SK-N-MC (cell line): ENCODE measurements around the gene GJA5.

Experiments used
- DNase-seq: peaks from one replicate; pipeline ENCODE4 v3.0.0-alpha.2; 2011; ENCODE audit warnings: low read depth, low spot score
- H3K27ac ChIP-seq: fragments of 200-600 bp; sonication (generic); 2 replicates; pipeline ENCODE4 v1.5.1; 2016; ENCODE audit warnings: mixed run types
- H3K36me3 ChIP-seq: fragments of 200-600 bp; sonication (generic); 2 replicates; pipeline ENCODE4 v1.6.1; 2017; ENCODE audit warnings: antibody characterized with exemption, low read length, mixed read lengths; ENCODE audit not compliant: insufficient read depth
- H3K4me3 ChIP-seq: fragments of 200-600 bp; sonication (generic); 2 replicates; pipeline ENCODE4 v1.5.1; 2016
- H3K9ac ChIP-seq: fragments of 200-600 bp; sonication (generic); 2 replicates; pipeline ENCODE4 v1.8.0; 2017; ENCODE audit warnings: mixed run types, mixed read lengths; ENCODE audit not compliant: insufficient read length
- H3K9me3 ChIP-seq: fragments of 200-600 bp; sonication (generic); 2 replicates; pipeline ENCODE4 v1.6.1; 2017; ENCODE audit warnings: low read depth, mild to moderate bottlenecking, antibody characterized with exemption, low read length, moderate library complexity, mixed read lengths
- EZH2 ChIP-seq: fragments of 200-600 bp; sonication (generic); IDR thresholded peaks from one replicate; pipeline ENCODE4 v1.6.1; 2017; ENCODE audit warnings: antibody characterized with exemption
- FOXP2 ChIP-seq: optimal IDR thresholded peaks from 2 replicates; pipeline ENCODE3; 2011; ENCODE audit warnings: mild to moderate bottlenecking, moderate library complexity; ENCODE audit not compliant: insufficient read depth; ENCODE audit errors: extremely low read length, control extremely low read depth
- POLR2AphosphoS5 ChIP-seq: IDR thresholded peaks from 2 replicates; pipeline ENCODE4 v1.6.1; 2012; ENCODE audit warnings: mild to moderate bottlenecking, low read depth, low read length, borderline replicate concordance

GJA5 gene

GRCh38 chr1:147771226-147772125 is 11.1 kb upstream of the GJA5 start:
- no peaks in the 10 kb centered on the region for H3K36me3 ChIP-seq
- no peak for DNase-seq
- no peak overlapping the region for H3K9ac ChIP-seq
- TF ChIP-seq FOXP2: no peak
- no peak overlapping the region for H3K27ac ChIP-seq
- no peaks in the 10 kb centered on the region for H3K9me3 ChIP-seq
- H3K4me3 ChIP-seq: no peak overlapping the region

- H3K4me3 ChIP-seq: no peak overlapping the region
- TF ChIP-seq FOXP2: no peak
- no peak for TF ChIP-seq EZH2
- no peak for TF ChIP-seq POLR2AphosphoS5
- no peak for DNase-seq
Measured at GRCh38 chr1:147769106-147769505, 8.7 kb upstream of the GJA5 start.

GRCh38 chr1:147768582-147768981 is 8.2 kb upstream of the GJA5 start:
- H3K27ac ChIP-seq: no peak overlapping the region

More at GRCh38 chr1:147769106-147769505, 8.7 kb upstream of the GJA5 start:
- Histone ChIP-seq H3K9ac (no peak overlapping the region), H3K9me3 (no peaks in the 10 kb centered on the region), H3K36me3 (no peaks in the 10 kb centered on the region), H3K27ac (no peak overlapping the region)

GRCh38 chr1:147768101-147768500 is 7.7 kb upstream of the GJA5 start:
- Histone ChIP-seq H3K9me3 (no peaks in the 10 kb centered on the region), H3K9ac (no peak overlapping the region), H3K4me3 (no peak overlapping the region), H3K36me3 (no peaks in the 10 kb centered on the region), H3K27ac (no peak overlapping the region)
- TF ChIP-seq FOXP2 (no peak), EZH2 (no peak), POLR2AphosphoS5 (no peak)
- no peak for DNase-seq

More at GRCh38 chr1:147768582-147768981, 8.2 kb upstream of the GJA5 start:
- no peaks in the 10 kb centered on the region for H3K36me3 ChIP-seq
- DNase-seq: no peak
- no peak overlapping the region for H3K9ac ChIP-seq
- no peak overlapping the region for H3K4me3 ChIP-seq
- no peaks in the 10 kb centered on the region for H3K9me3 ChIP-seq
- TF ChIP-seq FOXP2 (no peak), EZH2 (no peak), POLR2AphosphoS5 (no peak)

- Histone ChIP-seq H3K9ac (no peak overlapping the region), H3K9me3 (no peaks in the 10 kb centered on the region), H3K27ac (no peak overlapping the region), H3K36me3 (no peaks in the 10 kb centered on the region), H3K4me3 (no peak overlapping the region)
- DNase-seq: no peak
- TF ChIP-seq POLR2AphosphoS5: no peak
- no peak for TF ChIP-seq FOXP2
- no peak for TF ChIP-seq EZH2
Measured at GRCh38 chr1:147762233-147763024, 2.0 kb upstream of the GJA5 start.

GRCh38 chr1:147758379-147759100 is 1.9 kb downstream of the GJA5 start:
- Histone ChIP-seq H3K4me3 (no peak overlapping the region), H3K9ac (no peak overlapping the region), H3K27ac (no peak overlapping the region), H3K9me3 (no peaks in the 10 kb centered on the region), H3K36me3 (no peaks in the 10 kb centered on the region)
- TF ChIP-seq FOXP2 (no peak), POLR2AphosphoS5 (no peak), EZH2 (no peak)
- DNase-seq: no peak

- DNase-seq: no peak
- no peak overlapping the region for H3K4me3 ChIP-seq
- no peaks in the 10 kb centered on the region for H3K9me3 ChIP-seq
- H3K27ac ChIP-seq: no peak overlapping the region
- H3K9ac ChIP-seq: no peak overlapping the region
- TF ChIP-seq FOXP2 (no peak), EZH2 (no peak), POLR2AphosphoS5 (no peak)
- no peaks in the 10 kb centered on the region for H3K36me3 ChIP-seq
Measured at GRCh38 chr1:147757015-147757990, 3.1 kb downstream of the GJA5 start.
